Measurements from ENCODE around the gene PPM1B.

PPM1B gene

DNA sequence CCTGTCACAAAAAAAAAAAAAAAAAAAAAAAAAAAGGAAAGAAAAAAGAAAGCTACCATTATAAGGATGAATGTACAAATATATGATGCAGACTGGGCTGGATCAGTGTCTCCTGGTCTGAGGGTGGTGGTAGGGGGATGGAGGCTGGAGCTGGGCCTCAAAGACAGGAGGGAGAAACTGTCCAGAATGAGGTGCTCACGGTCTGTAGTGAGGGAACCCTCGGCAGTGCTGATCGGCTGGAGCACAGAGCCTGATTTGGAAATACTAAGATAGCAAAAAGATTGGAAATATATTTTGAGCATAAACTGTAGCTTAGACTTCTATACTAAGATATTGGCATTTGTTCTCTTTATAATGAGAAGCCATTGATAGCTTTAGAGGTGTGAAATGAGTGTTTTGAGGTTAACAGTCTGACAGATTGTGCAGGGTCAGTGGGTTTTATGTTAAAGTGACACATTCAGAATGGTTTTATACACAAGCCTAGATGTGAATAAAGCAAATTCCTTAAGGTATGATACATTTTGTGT, 98.7 kb downstream of the PPM1B start:
- no peak for DNase-seq (ENCODE audit: insufficient read length, low spot score)
- TF ChIP-seq PAX5 (IDR thresholded peaks at IDR 0.05; ENCODE audit: insufficient read depth, low read length, severe bottlenecking) (no peak), POU2F2 (IDR thresholded peaks at IDR 0.05; ENCODE audit: low read depth, low read length) (no peak), POLR2A (IDR thresholded peaks at IDR 0.05; ENCODE audit: low read depth, low read length) (no peak), POLR2AphosphoS5 (IDR thresholded peaks at IDR 0.05; ENCODE audit: low read depth, low read length) (no peak), SPI1 (IDR thresholded peaks at IDR 0.05; ENCODE audit: low read depth, low read length) (no peak), TAF1 (IDR thresholded peaks at IDR 0.05; ENCODE audit: low read depth, low read length) (no peak)
- no peak for FAIRE-seq

- no peak for TF ChIP-seq PAX5 (IDR thresholded peaks at IDR 0.05; ENCODE audit: insufficient read depth, low read length, severe bottlenecking)
- no peak for TF ChIP-seq POLR2AphosphoS5 (IDR thresholded peaks at IDR 0.05; ENCODE audit: low read depth, low read length)
- TF ChIP-seq POLR2A (IDR thresholded peaks at IDR 0.05; ENCODE audit: low read depth, low read length), result no peak
- no peak for TF ChIP-seq POU2F2 (IDR thresholded peaks at IDR 0.05; ENCODE audit: low read depth, low read length)
- no peak for TF ChIP-seq SPI1 (IDR thresholded peaks at IDR 0.05; ENCODE audit: low read depth, low read length)
- no peak for TF ChIP-seq TAF1 (IDR thresholded peaks at IDR 0.05; ENCODE audit: low read depth, low read length)
- FAIRE-seq, result no peak
- DNase-seq (ENCODE audit: insufficient read length, low spot score), result no peak
These were observed 99.3 kb downstream of the PPM1B start for GRCh38 chr2:44267796-44268648.

GRCh38 chr2:44269831-44270230, 101.2 kb downstream of the PPM1B start:
- TF ChIP-seq POU2F2 (IDR thresholded peaks at IDR 0.05; ENCODE audit: low read depth, low read length) (no peak), POLR2A (IDR thresholded peaks at IDR 0.05; ENCODE audit: low read depth, low read length) (no peak), PAX5 (IDR thresholded peaks at IDR 0.05; ENCODE audit: insufficient read depth, low read length, severe bottlenecking) (no peak), POLR2AphosphoS5 (IDR thresholded peaks at IDR 0.05; ENCODE audit: low read depth, low read length) (no peak), SPI1 (IDR thresholded peaks at IDR 0.05; ENCODE audit: low read depth, low read length) (no peak), TAF1 (IDR thresholded peaks at IDR 0.05; ENCODE audit: low read depth, low read length) (no peak)
- FAIRE-seq (no peak), DNase-seq (ENCODE audit: insufficient read length, low spot score) (no peak)

DNA sequence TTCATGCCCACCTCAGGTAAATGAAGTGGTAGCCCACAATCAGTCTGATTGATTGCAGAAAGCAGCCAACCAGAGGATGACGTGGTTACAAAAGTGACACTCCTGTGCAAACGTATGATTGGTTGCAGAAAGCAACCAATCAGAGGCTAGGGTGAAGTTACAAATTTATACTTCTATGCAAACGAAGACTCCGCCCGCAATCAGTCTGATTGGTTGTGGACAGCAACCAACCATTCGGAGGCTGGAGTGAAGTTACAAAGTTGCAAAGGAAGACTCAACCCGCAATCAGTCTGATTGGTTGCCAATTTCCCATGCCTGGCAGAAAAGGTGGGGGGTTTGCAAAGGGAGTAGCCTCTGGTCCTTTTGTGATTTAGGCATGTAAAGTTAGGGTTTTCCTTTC, 102.6 kb downstream of the PPM1B start:
- TF ChIP-seq POLR2AphosphoS5 (IDR thresholded peaks at IDR 0.05; ENCODE audit: low read depth, low read length) (no peak), POU2F2 (IDR thresholded peaks at IDR 0.05; ENCODE audit: low read depth, low read length) (no peak), SPI1 (IDR thresholded peaks at IDR 0.05; ENCODE audit: low read depth, low read length) (no peak), TAF1 (IDR thresholded peaks at IDR 0.05; ENCODE audit: low read depth, low read length) (no peak), POLR2A (IDR thresholded peaks at IDR 0.05; ENCODE audit: low read depth, low read length) (no peak), PAX5 (IDR thresholded peaks at IDR 0.05; ENCODE audit: insufficient read depth, low read length, severe bottlenecking) (no peak)
- DNase-seq (ENCODE audit: insufficient read length, low spot score), result no peak
- FAIRE-seq, result no peak

GRCh38 chr2:44273076-44273475, 104.4 kb downstream of the PPM1B start:
- DNase-seq (ENCODE audit: insufficient read length, low spot score), result no peak
- no peak for TF ChIP-seq SPI1 (IDR thresholded peaks at IDR 0.05; ENCODE audit: low read depth, low read length)
- TF ChIP-seq PAX5 (IDR thresholded peaks at IDR 0.05; ENCODE audit: insufficient read depth, low read length, severe bottlenecking), result no peak
- no peak for TF ChIP-seq POLR2AphosphoS5 (IDR thresholded peaks at IDR 0.05; ENCODE audit: low read depth, low read length)
- TF ChIP-seq TAF1 (IDR thresholded peaks at IDR 0.05; ENCODE audit: low read depth, low read length), result no peak
- no peak for TF ChIP-seq POU2F2 (IDR thresholded peaks at IDR 0.05; ENCODE audit: low read depth, low read length)
- no peak for TF ChIP-seq POLR2A (IDR thresholded peaks at IDR 0.05; ENCODE audit: low read depth, low read length)
- no peak for FAIRE-seq

GRCh38 chr2:44273596-44273995, 104.9 kb downstream of the PPM1B start:
- no peak for TF ChIP-seq POLR2A (IDR thresholded peaks at IDR 0.05; ENCODE audit: low read depth, low read length)
- no peak for TF ChIP-seq SPI1 (IDR thresholded peaks at IDR 0.05; ENCODE audit: low read depth, low read length)
- no peak for FAIRE-seq

DNA sequence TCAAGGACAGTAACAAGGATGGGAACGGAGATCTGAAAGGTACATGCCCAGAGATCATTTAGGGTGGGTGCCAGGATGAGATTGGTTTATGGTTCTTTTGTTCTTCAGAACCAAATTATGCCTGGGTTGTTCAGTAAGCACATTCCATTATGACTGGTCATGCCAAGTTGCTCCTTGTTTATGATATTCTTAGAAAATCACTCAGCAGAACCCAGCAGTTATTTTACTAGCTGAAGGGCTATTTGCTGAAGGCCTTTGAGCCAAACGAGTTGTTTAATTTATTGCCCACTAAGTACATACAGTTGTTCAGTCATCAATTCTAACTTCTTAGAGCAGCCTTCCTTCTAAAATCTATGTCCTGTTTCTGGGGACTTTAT, 107.2 kb downstream of the PPM1B start:
- no peak for DNase-seq (ENCODE audit: insufficient read length, low spot score)
- FAIRE-seq, result no peak
- TF ChIP-seq POU2F2 (IDR thresholded peaks at IDR 0.05; ENCODE audit: low read depth, low read length) (no peak), POLR2AphosphoS5 (IDR thresholded peaks at IDR 0.05; ENCODE audit: low read depth, low read length) (no peak), POLR2A (IDR thresholded peaks at IDR 0.05; ENCODE audit: low read depth, low read length) (no peak), TAF1 (IDR thresholded peaks at IDR 0.05; ENCODE audit: low read depth, low read length) (no peak), PAX5 (IDR thresholded peaks at IDR 0.05; ENCODE audit: insufficient read depth, low read length, severe bottlenecking) (no peak)

More at GRCh38 chr2:44273596-44273995, 104.9 kb downstream of the PPM1B start:
- DNase-seq (ENCODE audit: insufficient read length, low spot score), result no peak

DNA sequence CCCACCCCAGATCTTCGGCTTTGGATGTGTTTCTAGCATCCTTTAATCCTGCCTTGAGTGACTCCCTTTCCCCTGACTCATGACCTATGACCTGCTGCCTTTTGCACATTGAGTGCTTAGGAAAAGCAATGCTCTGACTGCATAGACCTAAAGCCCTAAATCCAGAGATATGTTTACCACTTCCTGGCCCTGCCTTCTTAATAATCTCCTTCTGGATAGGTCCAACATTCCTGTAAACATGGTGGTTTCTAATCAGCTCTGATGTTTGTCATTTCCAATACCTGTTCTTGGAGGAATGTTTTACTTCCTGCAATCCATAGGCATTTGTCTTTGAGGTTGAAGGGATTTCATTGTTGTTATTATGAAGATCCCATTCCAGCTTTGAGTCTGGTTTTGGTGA, 108.9 kb downstream of the PPM1B start:
- no peak for DNase-seq (ENCODE audit: insufficient read length, low spot score)
- no peak for FAIRE-seq
- TF ChIP-seq POLR2A (IDR thresholded peaks at IDR 0.05; ENCODE audit: low read depth, low read length) (no peak), SPI1 (IDR thresholded peaks at IDR 0.05; ENCODE audit: low read depth, low read length) (no peak), TAF1 (IDR thresholded peaks at IDR 0.05; ENCODE audit: low read depth, low read length) (no peak), PAX5 (IDR thresholded peaks at IDR 0.05; ENCODE audit: insufficient read depth, low read length, severe bottlenecking) (no peak), POU2F2 (IDR thresholded peaks at IDR 0.05; ENCODE audit: low read depth, low read length) (no peak), POLR2AphosphoS5 (IDR thresholded peaks at IDR 0.05; ENCODE audit: low read depth, low read length) (no peak)

GRCh38 chr2:44280869-44281268, 112.2 kb downstream of the PPM1B start:
- TF ChIP-seq POU2F2 (IDR thresholded peaks at IDR 0.05; ENCODE audit: low read depth, low read length) (no peak), POLR2AphosphoS5 (IDR thresholded peaks at IDR 0.05; ENCODE audit: low read depth, low read length) (no peak), POLR2A (IDR thresholded peaks at IDR 0.05; ENCODE audit: low read depth, low read length) (no peak), TAF1 (IDR thresholded peaks at IDR 0.05; ENCODE audit: low read depth, low read length) (no peak), SPI1 (IDR thresholded peaks at IDR 0.05; ENCODE audit: low read depth, low read length) (no peak), PAX5 (IDR thresholded peaks at IDR 0.05; ENCODE audit: insufficient read depth, low read length, severe bottlenecking) (no peak)
- no peak for FAIRE-seq
- no peak for DNase-seq (ENCODE audit: insufficient read length, low spot score)
